ENCODE results near the gene ENPP4. TPM values are rescaled to one million over a fixed set of nuclear protein-coding genes. Genes with fewer than 3 reads are reported as not detected.

The ENPP4 gene
- total and polyA plus RNA-seq, 9 of the 15 experiments (the other 6 are each of a cell fraction or from before 2014, with no cell fraction given) = 0.07 TPM; not detected in 8

DNA sequence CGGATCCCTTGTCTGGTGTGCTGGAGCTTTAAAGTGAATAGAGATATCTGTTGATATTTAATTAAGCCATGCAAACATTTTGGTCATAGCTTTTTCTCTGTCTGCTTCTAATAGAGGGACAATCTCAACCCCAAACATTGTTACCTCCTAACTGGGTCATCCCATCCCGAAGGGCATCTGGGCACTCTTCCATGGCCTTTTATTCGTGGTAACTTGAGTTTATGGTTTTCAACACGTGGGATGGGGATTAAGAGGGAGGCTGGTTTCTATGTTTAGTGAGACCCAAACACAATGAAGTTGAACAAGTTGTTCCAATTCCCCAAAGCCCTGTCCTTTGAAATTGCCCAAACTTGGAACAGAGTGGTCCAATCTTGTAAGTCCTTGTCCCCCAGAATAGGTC lies 42.4 kb downstream of the ENPP4 start:
- Histone ChIP-seq H3K4me1 (replicated peaks in 1 of 2; ENCODE audit: control insufficient read depth in 2 of 2, insufficient read depth in 2 of 2, low read length in 2 of 2) (peaks cover 0 to 5% of the 10 kb centered on the region in 2 experiments; a peak in 2 of 5 replicates), H3K9me3 (replicated peaks; ENCODE audit: control insufficient read depth, insufficient read depth, low read depth, low read length) (no peaks in the 10 kb centered on the region), H3K9ac (ENCODE audit: insufficient read depth in 1 of 2, low read depth in 2 of 2, low read length in 2 of 2) (no peak overlapping the region), H3K79me2 (ENCODE audit: control insufficient read depth, insufficient read depth, low read length) (no peaks in the 10 kb centered on the region), H3K36me3 (ENCODE audit: control insufficient read depth, insufficient read depth, low read length) (no peaks in the 10 kb centered on the region), H3K9me1 (ENCODE audit: control insufficient read depth, insufficient read depth, low read length) (no peaks in the 10 kb centered on the region), H3K27ac (ENCODE audit: extremely low read depth, low read depth, low read length) (no peak overlapping the region), H3K4me3 (no peak overlapping the region), H2AFZ (ENCODE audit: low read depth, low read length) (no peak overlapping the region), H3K27me3 (ENCODE audit: control insufficient read depth in 2 of 2, insufficient read depth in 2 of 2, low read length in 2 of 2) (peaks cover 3 to 7% of the 10 kb centered on the region in 2 experiments; a peak in 1 of 5 replicates), H4K20me1 (replicated peaks; ENCODE audit: control insufficient read depth, insufficient read depth, low read length) (no peaks in the 10 kb centered on the region), H3K4me2 (ENCODE audit: insufficient read depth, low read length) (no peak overlapping the region)
- TF ChIP-seq LCOR (CRISPR knock-in tag; IDR thresholded peaks at IDR 0.05) = no peak
- no peak for TF ChIP-seq SMARCA5 (IDR thresholded peaks at IDR 0.05)
- no peak for TF ChIP-seq EWSR1 (IDR thresholded peaks at IDR 0.05; ENCODE audit: borderline replicate concordance, low read depth, partially characterized antibody)
- TF ChIP-seq YBX1 (IDR thresholded peaks at IDR 0.05) = no peak
- CTCF ChIA-PET (ENCODE audit: low intra/inter-chr PET ratio) = no interaction called here
- no peak for FAIRE-seq
- no TSS peak for BruUV-seq (replicated peaks)
- intact Hi-C loops (cut with micrococcal nuclease) = no loop called here
- in situ Hi-C loops (cut with MboI) = no loop called here
- POLR2A ChIA-PET = no interaction called here
- 2% methylated on average over 4 of the region's 4 CpGs for WGBS (ENCODE audit: insufficient coverage, low coverage, missing lambda C conversion rate)
- DNase-seq (ENCODE audit: extremely low read depth in 1 of 4, low spot score in 3 of 4) = no peak
- no peak for ATAC-seq

DNA sequence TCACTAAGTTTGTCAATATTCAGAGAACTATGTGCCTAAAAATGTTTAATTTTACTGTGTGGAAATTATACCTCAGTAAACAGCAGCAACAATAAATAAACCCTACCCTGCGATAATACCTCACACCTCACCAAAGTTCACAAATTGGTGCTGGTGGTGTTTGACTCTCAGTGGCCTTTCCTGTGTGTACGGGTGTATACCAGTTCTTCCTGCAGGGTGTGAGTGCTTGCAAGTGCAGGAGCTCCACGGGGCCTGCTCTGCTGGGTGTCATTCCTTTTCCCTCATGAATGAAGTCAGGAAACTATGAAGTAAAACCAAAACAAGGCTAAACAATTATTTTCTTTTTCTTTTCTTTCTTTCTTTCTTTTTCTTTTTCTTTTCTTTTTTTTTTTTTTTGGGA lies 45.1 kb downstream of the ENPP4 start:
- in situ Hi-C loops (cut with MboI) = no loop called here
- Histone ChIP-seq H2AFZ (ENCODE audit: low read depth, low read length) (no peak overlapping the region), H3K27ac (ENCODE audit: extremely low read depth, low read depth, low read length) (no peak overlapping the region), H3K4me1 (replicated peaks in 1 of 2; ENCODE audit: control insufficient read depth in 2 of 2, insufficient read depth in 2 of 2, low read length in 2 of 2) (peaks cover 0 to 5% of the 10 kb centered on the region in 2 experiments; a peak in 2 of 5 replicates), H4K20me1 (replicated peaks; ENCODE audit: control insufficient read depth, insufficient read depth, low read length) (no peaks in the 10 kb centered on the region), H3K4me3 (no peak overlapping the region), H3K36me3 (ENCODE audit: control insufficient read depth, insufficient read depth, low read length) (no peaks in the 10 kb centered on the region), H3K27me3 (ENCODE audit: control insufficient read depth in 2 of 2, insufficient read depth in 2 of 2, low read length in 2 of 2) (peaks cover 3 to 7% of the 10 kb centered on the region in 2 experiments; a peak in 1 of 5 replicates), H3K9ac (ENCODE audit: insufficient read depth in 1 of 2, low read depth in 2 of 2, low read length in 2 of 2) (no peak overlapping the region), H3K79me2 (ENCODE audit: control insufficient read depth, insufficient read depth, low read length) (no peaks in the 10 kb centered on the region), H3K4me2 (ENCODE audit: insufficient read depth, low read length) (no peak overlapping the region), H3K9me3 (replicated peaks; ENCODE audit: control insufficient read depth, insufficient read depth, low read depth, low read length) (no peaks in the 10 kb centered on the region), H3K9me1 (ENCODE audit: control insufficient read depth, insufficient read depth, low read length) (no peaks in the 10 kb centered on the region)
- TF ChIP-seq TAL1 (IDR thresholded peaks at IDR 0.05) = no peak
- no peak for TF ChIP-seq ZNF707 (CRISPR knock-in tag; conservative IDR thresholded peaks at IDR 0.05)
- TF ChIP-seq MCM5 (IDR thresholded peaks at IDR 0.05; ENCODE audit: low read depth) = no peak
- no peak for TF ChIP-seq ERF (CRISPR knock-in tag; IDR thresholded peaks at IDR 0.05)
- TF ChIP-seq, protein P1, sequence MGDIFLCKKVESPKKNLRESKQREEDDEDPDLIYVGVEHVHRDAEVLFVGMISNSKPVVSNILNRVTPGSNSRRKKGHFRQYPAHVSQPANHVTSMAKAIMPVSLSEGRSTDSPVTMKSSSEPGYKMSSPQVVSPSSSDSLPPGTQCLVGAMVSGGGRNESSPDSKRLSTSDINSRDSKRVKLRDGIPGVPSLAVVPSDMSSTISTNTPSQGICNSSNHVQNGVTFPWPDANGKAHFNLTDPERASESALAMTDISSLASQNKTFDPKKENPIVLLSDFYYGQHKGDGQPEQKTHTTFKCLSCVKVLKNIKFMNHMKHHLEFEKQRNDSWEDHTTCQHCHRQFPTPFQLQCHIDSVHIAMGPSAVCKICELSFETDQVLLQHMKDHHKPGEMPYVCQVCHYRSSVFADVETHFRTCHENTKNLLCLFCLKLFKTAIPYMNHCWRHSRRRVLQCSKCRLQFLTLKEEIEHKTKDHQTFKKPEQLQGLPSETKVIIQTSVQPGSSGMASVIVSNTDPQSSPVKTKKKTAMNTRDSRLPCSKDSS (IDR thresholded peaks at IDR 0.05; ENCODE audit: low read depth, partially characterized antibody) = no peak
- TF ChIP-seq TCF7L2 (IDR thresholded peaks at IDR 0.05; ENCODE audit: low read depth, low read length) = no peak
- no TSS peak for BruUV-seq (replicated peaks)
- CTCF ChIA-PET (ENCODE audit: low intra/inter-chr PET ratio) = no interaction called here
- intact Hi-C loops (cut with micrococcal nuclease) = no loop called here
- POLR2A ChIA-PET = no interaction called here
- WGBS (ENCODE audit: insufficient coverage, low coverage, missing lambda C conversion rate) = 0% methylated on average over 3 of the region's 3 CpGs
- no peak for ATAC-seq
- no peak for DNase-seq (ENCODE audit: extremely low read depth in 1 of 4, low spot score in 3 of 4)
- no peak for FAIRE-seq

Data from K562 (cell line).